Measurements from ENCODE around the gene RUNX3. TPM values are rescaled to one million over a fixed set of nuclear protein-coding genes. Genes with fewer than 3 reads are reported as not detected.

RUNX3 gene
- polyA plus RNA-seq, 1 experiment, result 0.23 TPM

DNA sequence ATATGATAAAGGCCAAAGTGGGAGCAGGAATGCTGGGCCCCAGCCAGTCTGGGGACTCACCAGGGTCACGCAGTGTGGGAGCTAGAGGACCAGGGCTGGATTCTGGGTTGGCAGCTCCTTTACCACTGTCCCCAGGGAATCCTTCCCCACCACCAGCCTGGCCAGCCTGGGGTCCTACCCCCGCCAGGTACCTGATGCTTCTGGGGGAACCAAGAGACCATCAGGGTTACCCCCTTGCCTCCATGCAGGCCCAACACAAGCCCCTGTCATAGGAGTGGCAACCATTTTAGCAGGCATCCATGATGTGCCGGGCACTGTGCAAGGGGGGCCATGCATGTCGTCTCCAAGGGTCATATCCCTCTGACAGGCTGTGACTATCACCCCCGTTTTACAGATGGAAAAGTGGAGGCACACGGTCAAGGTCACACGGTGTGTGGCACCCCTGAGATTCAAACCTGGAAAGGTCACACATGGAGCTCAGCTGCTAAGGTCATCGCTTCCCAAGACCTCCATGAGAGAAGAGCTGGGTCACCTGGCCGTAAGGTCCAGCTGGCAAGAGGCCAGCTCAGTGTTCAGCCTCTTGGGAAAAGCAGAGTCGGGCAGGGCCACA lies 16.4 kb downstream of the RUNX3 start:
- ChIA-PET CTCF (interaction anchor here (1.2 to 5.4 kb wide), 3 partner anchors 14 to 187 kb away, joined by 3 to 39 read pairs (median 11); no protein-coding TSS in a partner anchor), POLR2A (no interaction called here)
- Histone ChIP-seq H3K36me3 (ENCODE audit: control insufficient read depth, insufficient read depth, low read length) (no peaks in the 10 kb centered on the region), H3K27me3 (ENCODE audit: control insufficient read depth, insufficient read depth, low read length) (no peaks in the 10 kb centered on the region), H3K4me3 (ENCODE audit: low read depth, low read length) (no peak overlapping the region)
- TF ChIP-seq, protein P1, sequence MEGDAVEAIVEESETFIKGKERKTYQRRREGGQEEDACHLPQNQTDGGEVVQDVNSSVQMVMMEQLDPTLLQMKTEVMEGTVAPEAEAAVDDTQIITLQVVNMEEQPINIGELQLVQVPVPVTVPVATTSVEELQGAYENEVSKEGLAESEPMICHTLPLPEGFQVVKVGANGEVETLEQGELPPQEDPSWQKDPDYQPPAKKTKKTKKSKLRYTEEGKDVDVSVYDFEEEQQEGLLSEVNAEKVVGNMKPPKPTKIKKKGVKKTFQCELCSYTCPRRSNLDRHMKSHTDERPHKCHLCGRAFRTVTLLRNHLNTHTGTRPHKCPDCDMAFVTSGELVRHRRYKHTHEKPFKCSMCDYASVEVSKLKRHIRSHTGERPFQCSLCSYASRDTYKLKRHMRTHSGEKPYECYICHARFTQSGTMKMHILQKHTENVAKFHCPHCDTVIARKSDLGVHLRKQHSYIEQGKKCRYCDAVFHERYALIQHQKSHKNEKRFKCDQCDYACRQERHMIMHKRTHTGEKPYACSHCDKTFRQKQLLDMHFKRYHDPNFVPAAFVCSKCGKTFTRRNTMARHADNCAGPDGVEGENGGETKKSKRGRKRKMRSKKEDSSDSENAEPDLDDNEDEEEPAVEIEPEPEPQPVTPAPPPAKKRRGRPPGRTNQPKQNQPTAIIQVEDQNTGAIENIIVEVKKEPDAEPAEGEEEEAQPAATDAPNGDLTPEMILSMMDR (IDR thresholded peaks at IDR 0.05; ENCODE audit: insufficient read depth, low read depth, low read length), result no peak
- no peak for DNase-seq (ENCODE audit: low read depth)

DNA sequence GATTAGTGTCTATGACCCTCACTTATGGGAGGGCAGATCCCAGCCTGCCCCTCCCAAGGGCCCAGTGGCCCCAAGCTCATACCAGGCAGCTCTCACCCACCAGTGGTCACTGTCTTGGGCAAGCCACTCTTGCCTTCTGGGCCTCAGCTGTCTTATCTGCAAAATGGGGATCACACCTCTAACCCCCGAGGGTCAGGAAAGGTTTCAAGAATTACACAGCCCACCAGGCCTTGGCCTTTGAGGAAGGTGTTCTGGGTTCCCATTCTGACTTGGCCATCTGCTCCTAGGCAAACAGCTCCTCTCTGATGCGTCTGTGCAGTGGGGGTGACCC lies 16.8 kb downstream of the RUNX3 start:
- ChIA-PET POLR2A (no interaction called here), CTCF (interaction anchor here (1.2 to 5.4 kb wide), 3 partner anchors 14 to 188 kb away, joined by 3 to 39 read pairs (median 11); no protein-coding TSS in a partner anchor)

DNA sequence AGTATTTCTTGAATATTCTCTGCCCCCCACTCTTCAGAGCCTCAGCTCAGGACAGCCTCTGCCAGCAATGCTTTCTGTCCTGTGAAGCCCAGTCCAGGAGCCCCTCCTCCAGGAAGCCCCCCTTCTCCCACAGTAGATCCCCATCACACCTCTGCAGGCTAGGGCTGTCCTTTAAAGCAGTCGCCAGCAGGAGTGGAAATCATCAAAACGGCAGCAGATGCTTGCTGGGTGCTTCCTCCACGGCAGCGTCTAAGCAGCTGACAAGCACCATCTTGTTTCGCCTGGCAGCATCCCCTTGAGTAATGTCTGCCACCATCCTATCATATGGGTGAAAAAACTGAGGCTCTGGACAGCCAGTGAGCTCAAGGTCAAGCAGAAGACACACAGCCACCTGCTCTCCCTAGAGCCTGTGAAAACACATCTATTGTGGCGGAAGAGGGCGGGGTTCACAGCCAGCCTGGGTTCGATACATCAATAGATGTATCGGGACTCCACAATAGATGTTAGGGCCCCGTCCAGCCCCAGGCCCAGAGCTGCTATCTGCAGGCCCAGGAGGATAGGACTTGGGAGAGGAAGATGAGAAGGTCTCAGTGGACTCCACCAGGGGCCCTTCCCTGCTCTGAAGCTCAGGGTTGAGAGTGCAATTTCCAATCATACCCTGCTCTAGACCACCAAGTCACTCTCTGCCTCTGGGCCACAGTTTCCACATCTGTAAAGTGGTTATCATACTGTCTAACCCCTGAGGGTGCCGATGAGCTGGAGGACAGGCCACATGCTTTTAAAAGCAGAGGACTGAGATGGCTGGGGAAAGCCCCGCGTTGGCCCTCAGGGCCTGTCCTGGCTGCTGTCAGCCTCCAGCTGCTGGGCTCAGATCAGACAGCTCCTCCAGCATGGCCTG lies 17.5 kb downstream of the RUNX3 start:
- H3K27me3 ChIP-seq (ENCODE audit: control insufficient read depth, insufficient read depth, low read length), result no peaks in the 10 kb centered on the region
- DNase-seq (ENCODE audit: low read depth), result no peak
- CTCF ChIA-PET, result interaction anchor here (0.8 to 5.4 kb wide), 5 partner anchors 11 to 188 kb away, joined by 3 to 39 read pairs (median 3); no protein-coding TSS in a partner anchor
- H3K4me3 ChIP-seq (ENCODE audit: low read depth, low read length), result no peak overlapping the region
- no peaks in the 10 kb centered on the region for H3K36me3 ChIP-seq (ENCODE audit: control insufficient read depth, insufficient read depth, low read length)
- POLR2A ChIA-PET, result no interaction called here
- TF ChIP-seq, protein P1 (IDR thresholded peaks at IDR 0.05; ENCODE audit: insufficient read depth, low read depth, low read length), result no peak

More for the DNA sequence above, 16.8 kb downstream of the RUNX3 start:
- Histone ChIP-seq H3K27me3 (ENCODE audit: control insufficient read depth, insufficient read depth, low read length) (no peaks in the 10 kb centered on the region), H3K36me3 (ENCODE audit: control insufficient read depth, insufficient read depth, low read length) (no peaks in the 10 kb centered on the region), H3K4me3 (ENCODE audit: low read depth, low read length) (no peak overlapping the region)
- TF ChIP-seq, protein P1 (IDR thresholded peaks at IDR 0.05; ENCODE audit: insufficient read depth, low read depth, low read length), result no peak
- no peak for DNase-seq (ENCODE audit: low read depth)

DNA sequence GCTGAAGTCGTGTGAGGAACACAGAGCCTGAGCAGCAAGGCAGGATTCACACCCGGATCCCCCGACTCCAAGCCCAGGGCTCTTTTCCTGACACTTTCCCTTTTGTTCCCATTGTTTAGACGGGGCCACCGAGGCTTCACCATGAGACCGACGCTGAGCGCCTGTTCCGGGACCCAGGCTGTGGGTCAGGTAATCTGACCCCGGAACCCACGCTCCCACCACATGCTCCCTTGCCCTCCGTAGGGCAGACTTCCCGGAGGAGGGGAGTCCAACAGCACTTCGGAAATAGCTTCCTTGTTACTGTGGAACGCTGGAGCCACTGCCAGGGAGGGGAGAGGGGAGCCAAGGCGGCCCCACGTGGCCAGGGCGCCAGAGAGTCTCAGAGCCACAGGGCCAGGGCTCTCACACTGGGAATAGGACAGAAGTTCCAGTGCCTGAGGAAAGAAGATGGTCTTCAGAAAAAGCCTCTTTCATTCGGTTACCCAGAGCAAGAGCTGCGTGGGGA lies 18.4 kb downstream of the RUNX3 start:
- TF ChIP-seq, protein P1 (IDR thresholded peaks at IDR 0.05; ENCODE audit: insufficient read depth, low read depth, low read length), result no peak
- Histone ChIP-seq H3K27me3 (ENCODE audit: control insufficient read depth, insufficient read depth, low read length) (no peaks in the 10 kb centered on the region), H3K36me3 (ENCODE audit: control insufficient read depth, insufficient read depth, low read length) (no peaks in the 10 kb centered on the region), H3K4me3 (ENCODE audit: low read depth, low read length) (no peak overlapping the region)
- ChIA-PET POLR2A (no interaction called here), CTCF (interaction anchor here (1.2 to 5.4 kb wide), 3 partner anchors 14 to 40 kb away, joined by 3 to 39 read pairs (median 11); no protein-coding TSS in a partner anchor)
- no peak for DNase-seq (ENCODE audit: low read depth)
